Activated B cell treated with CpG ODN at 0.5 μM for 24 hours (primary cell): ENCODE results near the gene FAM114A1. TPM values are rescaled to one million over a fixed set of nuclear protein-coding genes. Genes with fewer than 3 reads are reported as not detected.

Experiments used
- ATAC-seq: fragments of 200-7000 bp; cut with Tn5 transposase; one replicate; pipeline ENCODE4 v1.10.0; 2021; ENCODE audit warnings: low read depth, mild to moderate bottlenecking, moderate library complexity
- CTCF ChIA-PET: fragments of 350-600 bp; sonication (Branson Sonifier 250); formaldehyde crosslinking; loops from one replicate; lab custom pipeline; 2021; ENCODE audit warnings: antibody characterized with exemption; lab: Charles Lee
- POLR2A ChIA-PET: fragments of 350-600 bp; sonication (Branson Sonifier 250); formaldehyde crosslinking; loops from one replicate; lab custom pipeline; 2021; ENCODE audit warnings: antibody characterized with exemption; lab: Charles Lee
- DNase-seq: peaks from one replicate; pipeline ENCODE4 v3.0.0; 2022
- H3K27ac Mint-ChIP-seq: one replicate; pipeline ENCODE4 v1.8.0; 2020; ENCODE audit warnings: mixed read lengths
- H3K27me3 Mint-ChIP-seq: one replicate; pipeline ENCODE4 v1.8.0; 2021; ENCODE audit warnings: mixed read lengths
- H3K36me3 Mint-ChIP-seq: one replicate; pipeline ENCODE4 v1.8.0; 2021; ENCODE audit warnings: low read depth, mixed read lengths
- H3K4me1 Mint-ChIP-seq: one replicate; pipeline ENCODE4 v1.8.0; 2021; ENCODE audit warnings: mixed read lengths
- H3K4me3 Mint-ChIP-seq: one replicate; pipeline ENCODE4 v1.8.0; 2020; ENCODE audit warnings: mild to moderate bottlenecking, mixed read lengths
- H3K9me3 Mint-ChIP-seq: one replicate; pipeline ENCODE4 v1.8.0; 2020; ENCODE audit warnings: mixed read lengths
- CTCF ChIP-seq: fragments of 200-600 bp; IDR thresholded peaks from one replicate; pipeline ENCODE4 v1.8.0; 2022; ENCODE audit warnings: antibody characterized with exemption, mild to moderate bottlenecking
- intact Hi-C: fragments of 100-400 bp; cut with micrococcal nuclease; formaldehyde crosslinking; loops from one replicate; pipeline ENCODE4 v1.15.1; 2024
- total RNA-seq: library from RNA; stranded (reverse); gene quantifications from 2 replicates; pipeline ENCODE4 v1.2.3, GENCODE V29; 2022

FAM114A1 gene
- total RNA-seq, 1 donor from 2014 or later: 3.3 TPM

GRCh38 chr4:38923746-38924145 is 56.1 kb downstream of the FAM114A1 start:
- Mint-ChIP-seq H3K27me3 (no peaks in the 10 kb centered on the region), H3K36me3 (no peaks in the 10 kb centered on the region), H3K27ac (no peak overlapping the region), H3K9me3 (no peaks in the 10 kb centered on the region), H3K4me3 (no peak overlapping the region), H3K4me1 (peaks cover 8% of the 10 kb centered on the region)
- ATAC-seq (no peak), DNase-seq (no peak)
- ChIA-PET POLR2A (no interaction called here), CTCF (no interaction called here)
- intact Hi-C loops: no loop called here
- no peak for TF ChIP-seq CTCF

- Mint-ChIP-seq H3K4me1 (peaks cover 8% of the 10 kb centered on the region), H3K9me3 (no peaks in the 10 kb centered on the region), H3K27me3 (no peaks in the 10 kb centered on the region), H3K36me3 (no peaks in the 10 kb centered on the region), H3K4me3 (no peak overlapping the region), H3K27ac (no peak overlapping the region)
- intact Hi-C loops: no loop called here
- ChIA-PET CTCF (no interaction called here), POLR2A (no interaction called here)
- DNase-seq (no peak), ATAC-seq (no peak)
- no peak for TF ChIP-seq CTCF
Observed at GRCh38 chr4:38924353-38924752, 56.7 kb downstream of the FAM114A1 start.

GRCh38 chr4:38925492-38926413 is 58.1 kb downstream of the FAM114A1 start:
- no peak for ATAC-seq
- Mint-ChIP-seq H3K4me1 (peaks cover 2% of the 10 kb centered on the region), H3K4me3 (no peak overlapping the region), H3K36me3 (no peaks in the 10 kb centered on the region), H3K27me3 (no peaks in the 10 kb centered on the region), H3K9me3 (no peaks in the 10 kb centered on the region), H3K27ac (no peak overlapping the region)
- intact Hi-C loops: no loop called here
- ChIA-PET POLR2A (no interaction called here), CTCF (no interaction called here)
- no peak for DNase-seq
- no peak for TF ChIP-seq CTCF

GRCh38 chr4:38926896-38927295 is 59.3 kb downstream of the FAM114A1 start:
- Mint-ChIP-seq H3K36me3 (no peaks in the 10 kb centered on the region), H3K4me3 (no peak overlapping the region), H3K27ac (no peak overlapping the region), H3K27me3 (no peaks in the 10 kb centered on the region), H3K4me1 (no peaks in the 10 kb centered on the region), H3K9me3 (no peaks in the 10 kb centered on the region)
- no peak for ATAC-seq
- no peak for DNase-seq
- CTCF ChIA-PET: no interaction called here
- POLR2A ChIA-PET: no interaction called here
- intact Hi-C loops: no loop called here
- no peak for TF ChIP-seq CTCF

- peaks cover 2% of the 10 kb centered on the region for H3K36me3 Mint-ChIP-seq
- no peaks in the 10 kb centered on the region for H3K27me3 Mint-ChIP-seq
- no peak overlapping the region for H3K27ac Mint-ChIP-seq
- H3K4me3 Mint-ChIP-seq: no peak overlapping the region
- H3K4me1 Mint-ChIP-seq: no peaks in the 10 kb centered on the region
- ATAC-seq (no peak), DNase-seq (no peak)
- intact Hi-C loops: no loop called here
- ChIA-PET POLR2A (no interaction called here), CTCF (no interaction called here)
- TF ChIP-seq CTCF: no peak
- no peaks in the 10 kb centered on the region for H3K9me3 Mint-ChIP-seq
Observed at GRCh38 chr4:38928568-38928967, 61.0 kb downstream of the FAM114A1 start.
